H1 (cell line): Measurements from ENCODE around the gene SFMBT2. TPM values are rescaled to one million over a fixed set of nuclear protein-coding genes. Genes with fewer than 3 reads are reported as not detected.

Experiments
- CTCF ChIA-PET: fragments of 300-600 bp; sonication (Branson Sonifier 250); formaldehyde crosslinking; loops from one replicate; lab custom pipeline; 2021; ENCODE audit not compliant: partially characterized antibody; lab: Charles Lee
- POLR2A ChIA-PET: fragments of 300-600 bp; sonication (Branson Sonifier 250); formaldehyde crosslinking; loops from one replicate; lab custom pipeline; 2021; ENCODE audit warnings: inconsistent platforms; ENCODE audit not compliant: partially characterized antibody; lab: Charles Lee
- DNase-seq, 2 experiments: peaks; one replicate each; pipeline versions ENCODE4 v3.0.0 to v3.0.0-alpha.2; 2010 to 2022; ENCODE audit warnings: low spot score in 2 of 2, low read depth in 1 of 2, mixed read lengths in 1 of 2
- FAIRE-seq: peaks from 2 replicates; lab custom pipeline; 2011; peaks lifted over from hg19 to GRCh38; lab: Jason Lieb, UNC
- H2AFZ ChIP-seq: 2 replicates; pipeline ENCODE4 v1.8.1; 2012; ENCODE audit warnings: low read length, inconsistent platforms
- H2AK5ac ChIP-seq: 2 replicates; pipeline ENCODE4 v1.6.1; 2013; ENCODE audit warnings: low read depth, low read length
- H2BK120ac ChIP-seq: replicated peaks from 2 replicates; pipeline ENCODE3; 2013; ENCODE audit warnings: low read depth, low read length, inconsistent platforms
- H2BK12ac ChIP-seq: 2 replicates; pipeline ENCODE4 v1.6.1; 2013; ENCODE audit warnings: low read depth, low read length
- H2BK15ac ChIP-seq: 2 replicates; pipeline ENCODE4 v1.6.1; 2013; ENCODE audit warnings: low read length
- H2BK20ac ChIP-seq: 2 replicates; pipeline ENCODE4 v1.6.1; 2013; ENCODE audit warnings: low read length
- H2BK5ac ChIP-seq: 2 replicates; pipeline ENCODE4 v1.6.1; 2013; ENCODE audit warnings: low read depth, low read length
- H3K14ac ChIP-seq: 2 replicates; pipeline ENCODE4 v1.6.1; 2013; ENCODE audit warnings: inconsistent platforms; ENCODE audit not compliant: insufficient read length
- H3K18ac ChIP-seq: 2 replicates; pipeline ENCODE4 v1.6.1; 2013; ENCODE audit warnings: low read length; ENCODE audit errors: extremely low read depth
- H3K23ac ChIP-seq: 2 replicates; pipeline ENCODE4 v1.6.1; 2013; ENCODE audit warnings: inconsistent platforms; ENCODE audit not compliant: insufficient read length
- H3K23me2 ChIP-seq: 2 replicates; pipeline ENCODE4 v1.6.1; 2013; ENCODE audit warnings: low read depth, low read length
- H3K27ac ChIP-seq: 2 replicates; pipeline ENCODE4 v1.6.1; 2011; ENCODE audit warnings: low read depth, low read length, inconsistent platforms
- H3K27me3 ChIP-seq, 4 experiments: replicated peaks in 1 of 4; 1 replicate in 1 of 4; 2 replicates in 3 of 4; pipeline versions ENCODE4 v1.6.1 to v1.8.1; 2011 to 2013; ENCODE audit warnings: low read length in 3 of 4, mild to moderate bottlenecking in 3 of 4, inconsistent platforms in 2 of 4, mixed read lengths in 2 of 4, moderate library complexity in 1 of 4; ENCODE audit not compliant: control insufficient read depth in 3 of 4, insufficient read depth in 3 of 4; ENCODE audit errors: extremely low read depth in 1 of 4
- H3K36me3 ChIP-seq, 4 experiments: 2 replicates each; pipeline versions ENCODE4 v1.6.1 to v1.8.1; 2011 to 2013; ENCODE audit warnings: mild to moderate bottlenecking in 4 of 4, low read length in 3 of 4, moderate library complexity in 2 of 4, control low read depth in 1 of 4, inconsistent platforms in 1 of 4; ENCODE audit not compliant: insufficient read depth in 4 of 4, control insufficient read depth in 2 of 4
- H3K4ac ChIP-seq: replicated peaks from 2 replicates; pipeline ENCODE3; 2013; ENCODE audit warnings: low read length, low read depth, mixed read lengths, inconsistent platforms; ENCODE audit not compliant: insufficient read length
- H3K4me1 ChIP-seq, 4 experiments: replicated peaks in 1 of 4; 1 replicate in 1 of 4; 2 replicates in 3 of 4; pipeline versions ENCODE4 v1.6.1 to v1.8.1; 2011 to 2013; ENCODE audit warnings: low read length in 3 of 4, inconsistent platforms in 2 of 4, mixed read lengths in 1 of 4; ENCODE audit not compliant: insufficient read depth in 4 of 4, control insufficient read depth in 3 of 4
- H3K4me2 ChIP-seq, 2 experiments: 2 replicates each; pipeline versions ENCODE4 v1.6.1 to v1.8.1; 2011 to 2013; ENCODE audit warnings: low read depth in 2 of 2, low read length in 2 of 2, control low read depth in 1 of 2, inconsistent platforms in 1 of 2, mild to moderate bottlenecking in 1 of 2; ENCODE audit not compliant: insufficient read depth in 1 of 2
- H3K4me3 ChIP-seq, 4 experiments: fragments of 200-600, 300-600 bp in 1 of 4; sonication (generic), shearing (Covaris generic), sonication (Bioruptor Twin) in 1 of 4; 2 replicates each; pipeline versions ENCODE4 v1.5.1 to v1.8.1; 2011 to 2016; ENCODE audit warnings: low read length in 4 of 4, low read depth in 3 of 4, control low read depth in 2 of 4, inconsistent platforms in 2 of 4, mild to moderate bottlenecking in 2 of 4, mixed read lengths in 1 of 4, moderate library complexity in 1 of 4; ENCODE audit not compliant: insufficient read depth in 2 of 4; ENCODE audit errors: extremely low read depth in 1 of 4
- H3K56ac ChIP-seq: replicated peaks from 2 replicates; pipeline ENCODE3; 2013; ENCODE audit warnings: low read depth, mild to moderate bottlenecking, mixed read lengths, low read length, inconsistent platforms; ENCODE audit not compliant: insufficient read length
- H3K79me1 ChIP-seq: 2 replicates; pipeline ENCODE4 v1.6.1; 2013; ENCODE audit warnings: low read depth, low read length, control low read depth
- H3K79me2 ChIP-seq, 2 experiments: 2 replicates each; pipeline versions ENCODE4 v1.6.1 to v1.8.1; 2012 to 2013; ENCODE audit warnings: low read length in 2 of 2, mild to moderate bottlenecking in 2 of 2, inconsistent platforms in 1 of 2; ENCODE audit not compliant: insufficient read depth in 2 of 2, control insufficient read depth in 1 of 2
- H3K9ac ChIP-seq, 4 experiments: replicated peaks in 1 of 4; 1 replicate in 1 of 4; 2 replicates in 3 of 4; pipeline versions ENCODE4 v1.6.1 to v1.8.1; 2011 to 2013; ENCODE audit warnings: low read depth in 3 of 4, low read length in 3 of 4, control low read depth in 2 of 4, mild to moderate bottlenecking in 2 of 4, moderate library complexity in 2 of 4, inconsistent platforms in 1 of 4; ENCODE audit errors: extremely low read depth in 1 of 4
- H3K9me3 ChIP-seq, 2 experiments: 2 replicates each; pipeline versions ENCODE4 v1.6.1 to v1.8.1; 2012 to 2013; ENCODE audit warnings: mild to moderate bottlenecking in 2 of 2, moderate library complexity in 2 of 2, control low read depth in 1 of 2, inconsistent platforms in 1 of 2, low read depth in 1 of 2, low read length in 1 of 2, mixed read lengths in 1 of 2; ENCODE audit not compliant: insufficient read depth in 2 of 2
- H4K20me1 ChIP-seq, 2 experiments: replicated peaks in 1 of 2; 2 replicates each; pipeline versions ENCODE3 to v1.8.1; 2011 to 2013; ENCODE audit warnings: inconsistent platforms in 2 of 2, low read length in 2 of 2, mild to moderate bottlenecking in 1 of 2; ENCODE audit not compliant: insufficient read depth in 2 of 2, control insufficient read depth in 1 of 2
- H4K5ac ChIP-seq: 2 replicates; pipeline ENCODE4 v1.6.1; 2013; ENCODE audit warnings: low read length, low read depth, mixed read lengths, inconsistent platforms; ENCODE audit not compliant: insufficient read length
- H4K8ac ChIP-seq: 2 replicates; pipeline ENCODE4 v1.8.0; 2013; ENCODE audit warnings: mild to moderate bottlenecking, moderate library complexity, low read length, inconsistent platforms; ENCODE audit not compliant: insufficient read depth; ENCODE audit errors: extremely low read depth
- H4K91ac ChIP-seq: replicated peaks from 2 replicates; pipeline ENCODE3; 2013; ENCODE audit warnings: low read length, mixed read lengths, inconsistent platforms; ENCODE audit not compliant: insufficient read length
- ASH2L ChIP-seq: fragments of 200-600, 300-600 bp; sonication (generic); IDR thresholded peaks from one replicate; pipeline ENCODE4 v1.7.1; 2017; ENCODE audit warnings: low read length
- ATF3 ChIP-seq: IDR thresholded peaks from 2 replicates; pipeline ENCODE4 v1.6.1; 2011; ENCODE audit warnings: low read depth, mild to moderate bottlenecking, low read length; ENCODE audit not compliant: insufficient read depth
- BACH1 ChIP-seq: IDR thresholded peaks from 2 replicates; pipeline ENCODE4 v1.6.1; 2012; ENCODE audit warnings: low read length, improper control_type of control experiment
- CEBPB ChIP-seq: IDR thresholded peaks from 2 replicates; pipeline ENCODE4 v1.6.1; 2012; ENCODE audit warnings: low read depth, low read length
- GABPA ChIP-seq: IDR thresholded peaks from 2 replicates; pipeline ENCODE4 v1.6.1; 2011; ENCODE audit warnings: mild to moderate bottlenecking, low read length, moderate library complexity, borderline replicate concordance; ENCODE audit not compliant: insufficient read depth
- NRF1 ChIP-seq: IDR thresholded peaks from 2 replicates; pipeline ENCODE4 v1.6.1; 2011; ENCODE audit warnings: mild to moderate bottlenecking, low read depth, low read length, improper control_type of control experiment
- POLR2AphosphoS5 ChIP-seq: IDR thresholded peaks from 2 replicates; pipeline ENCODE4 v1.6.1; 2011; ENCODE audit warnings: low read depth, low read length
- RNF2 ChIP-seq: fragments of 200-900, 300-1000 bp; sonication (generic); IDR thresholded peaks from 2 replicates; pipeline ENCODE4 v1.7.1; 2016; ENCODE audit warnings: borderline replicate concordance, low read depth, mild to moderate bottlenecking, antibody characterized with exemption, low read length; ENCODE audit not compliant: poor library complexity, severe bottlenecking; ENCODE audit errors: missing control alignments
- RXRA ChIP-seq: IDR thresholded peaks from 2 replicates; pipeline ENCODE4 v1.6.1; 2011; ENCODE audit warnings: low read depth, mild to moderate bottlenecking, low read length, moderate library complexity; ENCODE audit not compliant: insufficient read depth
- SIRT6 ChIP-seq: IDR thresholded peaks from one replicate; pipeline ENCODE4 v1.7.1; 2012; ENCODE audit warnings: low read length, inconsistent platforms
- SIX5 ChIP-seq: IDR thresholded peaks from 2 replicates; pipeline ENCODE4 v1.6.1; 2011; ENCODE audit warnings: mild to moderate bottlenecking, low read depth, low read length
- TAF7 ChIP-seq: optimal IDR thresholded peaks from 2 replicates; pipeline ENCODE3; 2011; ENCODE audit warnings: low read depth, mild to moderate bottlenecking, inconsistent platforms, low read length, moderate library complexity, borderline replicate concordance
- USF2 ChIP-seq: IDR thresholded peaks from 2 replicates; pipeline ENCODE4 v1.6.1; 2011; ENCODE audit warnings: low read length, improper control_type of control experiment
- WGBS, 2 experiments: shearing (Covaris generic) in 1 of 2; methylation state at CpG; one replicate each; pipeline versions ENCODE4 v1.1.6 to v1.1.7; 2013 to 2015; ENCODE audit warnings: low lambda C conversion rate in 2 of 2, mixed read lengths in 2 of 2, inconsistent platforms in 1 of 2, low coverage in 1 of 2, missing lambda C conversion rate in 1 of 2; ENCODE audit not compliant: insufficient replicate concordance in 2 of 2, insufficient coverage in 1 of 2, insufficient read length in 1 of 2; ENCODE audit errors: extremely low coverage in 1 of 2, missing lambda C conversion rate in 1 of 2; 5-methylcytosine and 5-hydroxymethylcytosine counted together
- polyA plus RNA-seq, 7 experiments: library from polyadenylated mRNA; depleted of rRNA in 3 of 7; stranded (reverse) in 5 of 7; unstranded in 2 of 7; fragments of >200 nt in 5 of 7; fragments of 200-250 nt in 2 of 7; gene quantifications; 1 replicate in 5 of 7; 2 replicates in 1 of 7; 4 replicates in 1 of 7; pipeline versions ENCODE4 v1.2.1 to v1.2.3, GENCODE V29; 2011 to 2013; ENCODE audit warnings: missing spikeins in 2 of 7, mixed read lengths in 2 of 7
- total RNA-seq: library from RNA; stranded (reverse); fragmentation: NEBNext Ultra II Directional; extraction: Animal tissue kit (Norgen Biotek cat#: 25700); gene quantifications from 2 replicates; pipeline ENCODE4 v1.2.1, GENCODE V29; 2021

Gene SFMBT2
- total and polyA plus RNA-seq, 2 of the 8 experiments (the other 6 are each of a cell fraction or from before 2014, with no cell fraction given): 2.9 to 11.0 TPM

GRCh38 chr10:7460006-7460405 lies 49.2 kb upstream of the SFMBT2 start:
- Histone ChIP-seq H3K14ac (no peak overlapping the region), H3K9ac (no peak overlapping the region), H2BK120ac (no peak overlapping the region), H3K4me3 (no peak overlapping the region), H3K9me3 (no peaks in the 10 kb centered on the region), H3K56ac (no peak overlapping the region), H4K5ac (no peak overlapping the region), H3K23me2 (no peaks in the 10 kb centered on the region; the same call in 1 of the 2 replicates), H4K91ac (no peak overlapping the region), H2AFZ (peak overlapping the region; percentile 39; the same call in 1 of the 2 replicates), H4K8ac (no peak overlapping the region), H3K36me3 (no peaks in the 10 kb centered on the region), H3K18ac (no peak overlapping the region), H2BK20ac (no peak overlapping the region), H2BK15ac (no peak overlapping the region), H3K79me1 (no peaks in the 10 kb centered on the region), H2AK5ac (no peak overlapping the region), H4K20me1 (no peaks in the 10 kb centered on the region), H3K27me3 (no peaks in the 10 kb centered on the region), H3K27ac (no peak overlapping the region), H2BK12ac (no peak overlapping the region), H3K79me2 (no peaks in the 10 kb centered on the region), H3K4me1 (peaks cover 0 to 4% (median 3%) of the 10 kb centered on the region in 4 experiments; a peak in 4 of 7 replicates), H3K4me2 (no peak overlapping the region), H3K4ac (no peak overlapping the region), H2BK5ac (no peak overlapping the region), H3K23ac (no peak overlapping the region)
- no peak for DNase-seq
- no peak for TF ChIP-seq ASH2L
- no peak for TF ChIP-seq BACH1
- TF ChIP-seq POLR2AphosphoS5: no peak
- TF ChIP-seq CEBPB: no peak
- TF ChIP-seq NRF1: no peak
- TF ChIP-seq USF2: no peak
- no peak for TF ChIP-seq SIX5
- TF ChIP-seq ATF3: no peak
- no peak for TF ChIP-seq TAF7
- no peak for TF ChIP-seq RXRA
- no peak for TF ChIP-seq RNF2
- no peak for TF ChIP-seq SIRT6
- TF ChIP-seq GABPA: no peak
- WGBS, 2 experiments: 81% methylated on average over 5 of the region's 6 CpGs; no CpG with 5 or more reads in 1 of the 2 experiments
- ChIA-PET CTCF (no interaction called here), POLR2A (no interaction called here)
- no peak for FAIRE-seq
